NCI-H345 treated with DMSO at 0.1 percent for 48 hours (cell line): Measurements from ENCODE around the gene APOO.
"Not testable (repeated sequence)": the region's sequence is repeated elsewhere in the genome, so short reads cannot be mapped to it uniquely, and the experiment has no call there.

Source experiments
- DNase-seq: peaks from one replicate; lab custom pipeline; 2025; ENCODE audit not compliant: unreplicated experiment; lab: John Stamatoyannopoulos, UW

The APOO gene

DNA sequence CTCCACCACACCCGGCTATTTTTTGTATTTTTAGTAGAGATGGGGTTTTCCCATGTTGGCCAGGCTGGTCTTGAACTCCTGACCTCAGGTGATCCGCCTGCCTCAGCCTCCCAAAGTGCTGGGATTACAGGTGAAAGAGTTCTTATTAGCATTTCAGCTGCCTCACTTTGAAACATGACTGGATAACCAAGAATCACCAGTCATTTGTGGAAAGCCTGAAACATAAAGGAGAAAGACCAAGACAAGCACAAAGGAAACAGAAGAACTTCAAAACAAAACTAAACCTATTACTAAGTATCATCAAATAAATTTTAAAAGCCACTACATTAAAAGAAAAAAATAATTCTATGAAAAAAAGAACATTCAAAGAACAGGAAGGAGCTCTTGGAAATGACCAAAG is 45.8 kb downstream of the APOO start:
- not testable (repeated sequence) for DNase-seq

DNA sequence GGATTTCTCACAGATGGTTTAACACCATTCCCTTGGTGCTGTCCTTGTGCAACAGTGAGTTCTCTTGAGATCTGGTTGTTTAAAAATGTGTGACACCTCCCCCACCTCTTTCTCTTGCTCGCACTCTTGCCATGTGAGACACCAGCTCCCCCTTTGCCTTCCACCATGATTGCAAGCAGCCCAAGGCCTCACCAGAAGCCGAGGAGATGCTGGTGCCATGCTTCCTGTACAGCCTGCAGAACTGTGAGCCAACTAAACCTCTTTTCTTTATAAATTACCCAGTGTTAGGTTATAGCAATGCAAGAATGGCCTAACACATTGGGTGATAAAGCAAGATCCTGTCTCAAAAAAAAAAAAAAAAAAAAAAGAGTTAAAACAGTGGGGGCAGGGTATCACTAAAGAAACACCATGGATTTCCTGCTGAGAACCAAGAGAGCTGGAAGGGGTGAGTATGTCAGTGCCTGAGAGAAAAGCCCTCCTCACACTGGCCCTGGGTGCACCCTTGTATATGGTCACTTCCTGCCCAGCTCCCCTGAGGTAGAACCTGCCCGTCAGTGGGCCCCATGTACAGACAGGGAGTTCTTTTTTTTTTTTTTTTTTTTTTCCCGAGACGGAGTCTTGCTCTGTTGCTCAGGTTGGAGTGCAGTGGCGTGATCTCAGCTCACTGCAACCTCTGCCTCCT is 46.4 kb downstream of the APOO start:
- no peak for DNase-seq

DNA sequence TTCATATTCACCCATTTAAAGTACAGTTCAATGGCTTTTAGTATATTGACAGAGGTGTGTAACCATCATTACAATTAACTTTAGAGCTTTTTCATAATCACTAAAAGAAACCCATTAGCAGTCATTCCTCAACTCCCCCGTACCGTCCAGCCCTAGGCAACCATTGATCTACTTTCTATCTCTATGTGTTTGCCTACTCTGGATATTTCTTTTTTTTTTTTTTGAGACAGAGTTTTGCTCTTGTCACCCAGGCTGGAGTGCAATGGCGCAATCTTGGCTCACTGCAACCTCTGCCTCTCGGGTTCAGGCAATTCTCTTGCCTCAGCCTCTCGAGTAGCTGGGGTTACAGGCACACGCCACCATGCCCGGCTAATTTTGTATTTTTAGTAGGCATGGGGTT is 48.5 kb downstream of the APOO start:
- not testable (repeated sequence) for DNase-seq

GRCh38 chrX:23857935-23858334 is 49.8 kb downstream of the APOO start:
- DNase-seq = no peak

DNA sequence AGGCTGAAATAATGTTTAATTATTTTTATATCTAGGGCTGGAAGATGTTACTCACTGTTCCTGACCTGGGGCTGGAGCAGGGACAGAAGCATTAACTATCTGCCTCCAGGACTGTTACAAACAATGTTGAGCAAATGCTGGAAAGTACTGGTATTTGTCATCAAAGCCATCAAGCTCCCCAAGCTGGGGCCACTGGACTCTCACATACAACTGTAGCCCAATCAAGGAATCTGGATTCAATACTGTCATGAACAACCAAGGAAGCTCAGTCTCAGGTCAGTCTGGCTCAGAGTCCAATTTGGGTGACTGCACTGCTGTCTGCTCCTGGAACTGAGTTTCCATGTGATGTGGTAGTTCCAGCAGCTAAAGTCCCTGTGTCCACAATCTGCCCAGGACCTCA is 50.4 kb downstream of the APOO start:
- DNase-seq = no peak

DNA sequence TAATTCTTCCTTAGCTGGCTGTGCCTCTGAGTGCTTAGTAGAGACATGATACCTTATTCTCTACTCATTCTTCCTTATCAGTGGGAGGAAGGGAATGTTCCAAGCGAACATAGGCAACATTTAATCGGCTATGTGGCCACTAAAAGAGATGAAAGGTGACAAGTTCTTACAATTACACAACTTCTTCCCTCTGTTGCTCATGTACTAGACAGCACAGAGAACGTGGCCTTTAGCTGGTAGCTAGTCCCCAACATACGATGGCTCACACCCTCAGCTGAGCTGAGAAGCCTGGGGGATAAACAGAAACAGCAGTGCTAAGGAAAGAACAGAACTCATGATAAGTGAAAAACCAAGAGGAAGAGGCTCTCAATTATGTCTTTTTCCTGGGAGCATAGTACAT is 52.2 kb downstream of the APOO start:
- DNase-seq = no peak

DNA sequence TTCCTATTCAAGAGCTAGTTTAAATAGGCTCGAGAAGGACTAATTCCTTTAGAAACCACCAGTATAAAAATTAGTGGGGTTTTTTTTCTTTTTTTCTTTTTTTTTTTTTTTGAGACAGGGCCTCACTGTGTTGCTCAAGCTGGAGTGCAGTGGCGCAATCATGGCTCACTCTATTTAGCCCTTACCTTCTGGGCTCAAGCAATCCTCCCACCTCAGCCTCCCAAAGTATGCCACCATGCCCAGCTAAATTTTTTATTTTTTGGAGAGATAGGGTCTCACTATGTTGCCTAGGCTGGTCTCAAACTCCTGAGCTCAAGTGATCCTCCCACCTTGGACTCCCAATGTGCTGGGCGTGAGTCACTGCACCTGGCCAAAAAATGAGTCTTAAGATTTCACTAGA is 52.8 kb downstream of the APOO start:
- no peak for DNase-seq

- no peak for DNase-seq
These were observed 53.6 kb downstream of the APOO start for GRCh38 chrX:23854122-23854521.

DNA sequence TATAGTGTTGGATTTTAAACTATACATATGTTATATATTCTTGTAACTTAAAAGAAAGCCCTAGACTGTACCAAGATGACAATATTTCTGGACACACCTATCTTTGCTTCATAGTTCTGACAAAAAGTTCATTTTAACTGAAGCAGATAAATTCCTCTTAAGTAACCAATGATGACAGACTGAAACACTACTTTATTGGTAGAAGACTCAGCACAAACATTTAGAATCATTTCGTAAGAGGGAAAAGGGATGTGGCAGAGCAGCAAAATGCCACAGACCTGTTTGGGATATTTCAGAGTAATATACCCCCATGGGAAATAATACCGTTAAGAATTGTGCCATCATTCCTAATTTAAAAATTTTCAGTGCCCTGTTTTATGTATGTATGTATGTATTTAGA is 56.2 kb downstream of the APOO start:
- DNase-seq = no peak

GRCh38 chrX:23849241-23849640 is 58.5 kb downstream of the APOO start:
- DNase-seq = no peak

DNA sequence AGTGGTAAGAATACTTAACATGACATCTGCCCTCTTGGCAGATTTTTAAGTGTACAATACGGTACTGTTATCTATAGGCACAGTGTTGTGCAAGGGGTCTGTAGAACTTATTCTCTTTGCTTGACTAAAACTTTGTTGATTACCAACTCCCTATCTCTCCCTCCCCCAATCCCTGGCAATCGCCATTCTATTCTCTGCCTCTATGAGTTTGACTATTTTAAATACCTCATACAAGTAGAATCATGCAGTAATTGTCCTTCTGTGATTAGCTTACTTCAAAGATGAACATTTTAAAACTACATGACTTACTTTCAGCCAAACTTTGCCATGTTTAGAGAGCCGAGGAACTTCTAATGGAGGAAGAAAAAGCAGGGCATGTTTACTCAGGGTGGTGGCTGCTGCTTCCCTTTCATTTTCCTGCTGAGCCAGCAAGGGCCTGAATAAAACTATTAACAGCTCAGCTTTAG is 62.4 kb downstream of the APOO start:
- DNase-seq = no peak

DNA sequence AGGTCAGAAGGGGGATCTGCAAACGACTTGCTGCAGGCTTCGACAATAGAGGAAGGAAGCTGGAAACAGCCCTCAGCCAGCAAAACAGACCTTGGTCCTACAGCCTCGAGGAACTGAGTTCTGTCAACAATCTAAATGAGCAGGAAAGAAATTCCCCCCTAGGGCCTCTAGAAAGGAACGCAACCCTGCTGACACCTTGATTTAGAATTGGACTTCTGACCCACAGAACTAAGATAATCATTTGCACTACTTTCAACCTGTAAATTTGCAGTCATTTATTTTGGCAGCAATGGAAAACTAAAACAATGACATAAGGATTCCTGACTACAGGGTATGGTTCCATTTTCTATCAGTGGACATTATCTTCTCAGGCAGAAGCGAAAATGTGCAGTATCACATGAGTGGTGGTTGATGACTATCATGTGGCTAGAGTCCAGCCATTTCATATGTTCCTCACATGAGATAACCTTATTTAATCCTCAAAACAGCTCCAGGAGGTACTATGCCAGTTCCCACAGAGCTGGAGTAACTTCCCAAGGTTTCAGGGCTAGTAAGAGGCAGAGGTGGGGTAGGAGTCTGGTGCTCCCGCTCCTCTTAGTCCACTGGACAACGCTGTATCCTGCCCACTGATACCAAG is 63.1 kb downstream of the APOO start:
- no peak for DNase-seq

- DNase-seq = no peak
These were observed 65.8 kb downstream of the APOO start for GRCh38 chrX:23841847-23842522.

DNA sequence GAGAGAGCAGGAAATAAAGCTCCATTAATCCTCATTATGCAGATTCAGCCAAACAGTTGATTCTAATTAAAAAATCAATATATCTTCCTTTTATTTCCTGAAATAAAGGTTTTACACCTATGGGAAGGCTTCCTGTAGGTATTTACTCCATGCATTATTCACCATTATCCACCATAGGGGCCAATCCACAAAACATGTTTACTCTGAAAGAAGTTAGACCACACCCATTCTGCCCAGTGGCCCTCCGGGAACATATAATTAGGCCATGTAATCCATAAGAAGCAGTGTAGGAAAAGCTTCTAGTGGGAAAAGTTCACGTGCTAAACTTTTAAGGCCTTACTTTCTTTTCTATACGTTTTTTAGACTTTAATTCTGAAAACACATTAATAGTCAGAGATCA is 67.1 kb downstream of the APOO start:
- no peak for DNase-seq

- no peak for DNase-seq
These were observed 68.8 kb downstream of the APOO start for GRCh38 chrX:23838953-23839352.

DNA sequence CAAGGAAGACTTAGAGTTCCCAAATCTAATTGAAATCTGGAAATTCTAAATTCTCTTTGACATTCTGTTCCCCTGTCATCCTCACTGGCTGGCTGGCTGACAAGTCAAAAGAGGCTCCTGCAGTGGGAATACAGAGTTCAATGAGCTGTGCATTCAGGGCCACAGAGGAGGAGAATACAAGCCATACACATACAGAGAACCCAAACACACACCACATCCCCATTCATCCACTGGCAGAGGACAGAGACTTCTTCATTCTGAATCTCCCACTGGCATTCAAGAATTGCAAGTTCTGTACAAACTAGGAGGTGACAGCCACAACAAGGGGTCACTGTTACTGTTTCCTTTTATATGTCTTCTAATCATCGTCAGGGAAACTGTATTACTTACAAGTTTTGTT is 75.0 kb downstream of the APOO start:
- DNase-seq = no peak

DNA sequence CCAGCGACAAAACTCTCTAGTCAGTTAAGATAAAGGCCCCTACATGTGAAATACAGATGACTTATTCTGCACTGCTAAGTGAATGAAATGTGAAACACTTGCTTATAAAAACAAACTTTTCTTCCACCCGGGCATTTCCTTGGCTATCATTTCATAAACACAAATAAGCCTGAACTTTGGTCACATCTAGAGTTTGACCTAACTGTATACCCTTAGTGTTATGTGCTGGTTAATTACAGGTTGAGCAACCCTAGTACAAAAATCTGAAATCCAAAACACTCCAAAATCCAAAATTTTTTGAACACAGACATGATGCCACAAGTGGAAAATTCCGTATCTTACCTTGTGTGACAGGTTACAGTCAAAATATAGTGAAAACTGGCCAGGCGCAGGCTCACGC is 78.9 kb downstream of the APOO start:
- no peak for DNase-seq

DNA sequence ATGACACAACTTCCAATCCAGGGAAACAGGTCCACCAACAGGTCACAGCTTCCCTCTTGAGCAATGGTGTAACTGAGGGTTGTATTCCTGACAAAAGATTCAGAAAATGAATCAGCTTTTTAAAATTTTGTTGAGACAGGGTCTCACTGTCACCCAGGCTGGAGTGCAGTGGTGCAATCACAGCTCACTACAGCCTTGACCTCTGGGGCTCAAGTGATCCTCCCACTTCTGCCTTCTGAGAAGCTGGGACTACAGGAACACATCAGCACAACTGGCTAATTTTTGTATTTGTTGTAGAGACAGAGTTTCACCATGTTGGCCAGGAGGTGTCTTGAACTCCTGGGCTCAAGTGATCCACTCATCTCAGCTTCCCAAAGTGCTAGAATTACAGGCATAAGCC is 81.1 kb downstream of the APOO start:
- DNase-seq = no peak

DNA sequence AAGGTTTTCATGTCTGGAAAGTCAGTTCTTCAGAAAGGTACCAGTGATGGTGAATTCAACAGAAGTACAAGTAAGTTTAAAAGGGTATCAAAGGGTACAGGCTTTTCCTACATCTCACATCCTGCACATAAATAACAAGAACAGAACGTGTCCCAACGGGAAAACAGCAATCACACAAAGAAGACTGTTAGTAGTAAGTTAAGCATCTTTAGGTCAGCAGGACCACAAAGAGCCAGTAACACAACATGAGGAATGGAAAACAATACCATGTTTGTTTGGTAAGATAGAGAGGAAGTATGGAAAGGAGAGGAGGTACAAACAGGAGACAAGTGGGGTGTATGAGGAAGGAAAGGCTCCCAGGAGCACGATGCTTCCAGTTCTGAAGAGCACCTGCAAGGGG is 81.5 kb downstream of the APOO start:
- no peak for DNase-seq

DNA sequence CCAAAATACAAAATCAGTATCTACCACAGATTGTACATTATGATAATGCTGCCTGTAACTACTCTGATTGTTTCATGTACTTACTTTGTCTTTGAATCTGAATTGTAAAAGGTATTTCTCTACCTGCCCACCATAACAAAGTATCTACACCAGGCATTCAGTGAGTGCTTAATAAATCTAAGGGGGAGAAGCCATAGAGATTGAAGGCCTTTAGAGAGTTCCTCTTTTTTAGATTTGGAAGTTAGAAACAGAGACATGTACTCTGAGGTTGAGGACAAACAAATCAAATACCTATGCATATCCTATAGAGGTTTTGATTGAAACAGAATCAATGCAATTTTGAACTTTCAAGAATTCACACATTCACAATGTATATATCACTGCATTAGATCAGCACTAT is 82.1 kb downstream of the APOO start:
- no peak for DNase-seq

- DNase-seq = no peak
These were observed 84.9 kb downstream of the APOO start for GRCh38 chrX:23822841-23823240.

GRCh38 chrX:23822397-23822796 is 85.3 kb downstream of the APOO start:
- DNase-seq = no peak
